GM23338 (cell line): ENCODE results near the gene TRIM25. TPM values are rescaled to one million over a fixed set of nuclear protein-coding genes. Genes with fewer than 3 reads are reported as not detected.

ENCODE experiments used
- ATAC-seq: fragments of 200-7000 bp; cut with Tn5 transposase; 3 replicates; pipeline ENCODE4 v1.9.1; 2020
- DNase-seq: peaks from one replicate; pipeline ENCODE4 v3.0.0-alpha.2; 2015; ENCODE audit warnings: low spot score
- H2AFZ ChIP-seq: fragments of 200-600 bp; sonication (generic); 2 replicates; pipeline ENCODE4 v1.8.0; 2016; ENCODE audit warnings: antibody characterized with exemption, mild to moderate bottlenecking, moderate library complexity
- H3F3A ChIP-seq: fragments of 200-600 bp; sonication (generic); replicated peaks from 2 replicates; pipeline ENCODE4 v1.8.0; 2017; ENCODE audit warnings: antibody characterized with exemption, mixed run types, low read depth
- H3K27ac ChIP-seq: fragments of 200-600 bp; sonication (generic); 2 replicates; pipeline ENCODE4 v1.6.1; 2016; ENCODE audit warnings: low read depth
- H3K27me3 ChIP-seq: fragments of 200-600 bp; sonication (generic); 2 replicates; pipeline ENCODE4 v1.8.0; 2016; ENCODE audit warnings: mild to moderate bottlenecking, mixed run types, moderate library complexity; ENCODE audit not compliant: insufficient read depth
- H3K36me3 ChIP-seq: fragments of 200-600 bp; sonication (generic); 2 replicates; pipeline ENCODE4 v1.8.0; 2016; ENCODE audit warnings: mild to moderate bottlenecking; ENCODE audit not compliant: insufficient read depth
- H3K4me1 ChIP-seq: fragments of 200-600 bp; sonication (generic); 2 replicates; pipeline ENCODE4 v1.8.0; 2016; ENCODE audit warnings: mild to moderate bottlenecking, moderate library complexity; ENCODE audit not compliant: insufficient read depth
- H3K4me2 ChIP-seq: fragments of 200-600 bp; sonication (generic); 2 replicates; pipeline ENCODE4 v1.7.1; 2017; ENCODE audit warnings: mixed run types
- H3K4me3 ChIP-seq: fragments of 200-600 bp; sonication (generic); 2 replicates; pipeline ENCODE4 v1.6.1; 2016; ENCODE audit warnings: mixed run types
- H3K79me2 ChIP-seq: fragments of 200-600 bp; sonication (generic); replicated peaks from 2 replicates; pipeline ENCODE4 v1.8.0; 2017; ENCODE audit warnings: mild to moderate bottlenecking; ENCODE audit not compliant: insufficient read depth
- H3K9me2 ChIP-seq: fragments of 200-600 bp; sonication (generic); 2 replicates; pipeline ENCODE4 v1.8.0; 2017; ENCODE audit not compliant: insufficient read depth
- H4K20me1 ChIP-seq: fragments of 200-600 bp; sonication (generic); replicated peaks from 2 replicates; pipeline ENCODE4 v1.8.0; 2017; ENCODE audit warnings: mild to moderate bottlenecking; ENCODE audit not compliant: insufficient read depth
- H3K27ac Mint-ChIP-seq: 2 replicates; pipeline ENCODE4 v1.8.0; 2020; ENCODE audit warnings: inconsistent platforms, mild to moderate bottlenecking, moderate library complexity, mixed read lengths
- H3K27me3 Mint-ChIP-seq: 3 replicates; pipeline ENCODE4 v1.8.0; 2022; ENCODE audit warnings: low read depth, mild to moderate bottlenecking, moderate library complexity, mixed read lengths, inconsistent platforms; ENCODE audit not compliant: insufficient read depth, poor library complexity
- H3K36me3 Mint-ChIP-seq: 3 replicates; pipeline ENCODE4 v1.8.0; 2021; ENCODE audit warnings: low read depth, mild to moderate bottlenecking, inconsistent platforms, moderate library complexity, mixed read lengths
- H3K4me1 Mint-ChIP-seq: 3 replicates; pipeline ENCODE4 v1.8.0; 2020; ENCODE audit warnings: mild to moderate bottlenecking, inconsistent platforms, mixed read lengths
- H3K4me3 Mint-ChIP-seq: 3 replicates; pipeline ENCODE4 v1.8.0; 2021; ENCODE audit warnings: moderate library complexity, mild to moderate bottlenecking, inconsistent platforms, mixed read lengths
- H3K9me3 Mint-ChIP-seq: 3 replicates; pipeline ENCODE4 v1.8.0; 2020; ENCODE audit warnings: moderate library complexity, mild to moderate bottlenecking, inconsistent platforms, mixed read lengths
- EZH2 ChIP-seq: fragments of 200-600 bp; sonication (generic); IDR thresholded peaks from one replicate; pipeline ENCODE4 v1.8.0; 2017; ENCODE audit warnings: antibody characterized with exemption, mild to moderate bottlenecking, low read depth; ENCODE audit not compliant: unreplicated experiment
- EZH2phosphoT487 ChIP-seq: fragments of 200-600 bp; sonication (generic); IDR thresholded peaks from one replicate; pipeline ENCODE4 v1.8.1; 2018; ENCODE audit warnings: antibody characterized with exemption; ENCODE audit not compliant: unreplicated experiment
- JUNB ChIP-seq: IDR thresholded peaks from one replicate; pipeline ENCODE4 v1.6.1; 2016; ENCODE audit warnings: antibody characterized with exemption; ENCODE audit not compliant: unreplicated experiment
- NANOG ChIP-seq: IDR thresholded peaks from 2 replicates; pipeline ENCODE4 v1.6.1; 2016; ENCODE audit warnings: antibody characterized with exemption, borderline replicate concordance
- STAT1 ChIP-seq: IDR thresholded peaks from one replicate; pipeline ENCODE4 v1.6.1; 2016; ENCODE audit warnings: antibody characterized with exemption; ENCODE audit not compliant: unreplicated experiment
- ZNF114 ChIP-seq: fragments of 250-450 bp; sonication (Bioruptor Pico); IDR thresholded peaks from 2 replicates; pipeline ENCODE4 v1.5.0; 2020; ENCODE audit warnings: mild to moderate bottlenecking, moderate library complexity
- ZNF331 ChIP-seq: fragments of 250-450 bp; sonication (Bioruptor Pico); IDR thresholded peaks from 2 replicates; pipeline ENCODE4 v1.5.0; 2020; ENCODE audit warnings: low read depth, mild to moderate bottlenecking, moderate library complexity
- polyA plus RNA-seq: library from polyadenylated mRNA; unstranded; fragments of >200 nt; fragmentation: Nextera tagmentation; extraction: Ambion mirVana; gene quantifications from 2 replicates; pipeline ENCODE4 v1.2.1, GENCODE V29; 2016
- total RNA-seq: library from RNA; depleted of rRNA; stranded (reverse); fragments of >200 nt; shearing (Covaris generic); gene quantifications from 2 replicates; pipeline ENCODE4 v1.2.3, GENCODE V29; 2014
- TF ChIP-seq, protein P1 (sequence below): IDR thresholded peaks from 2 replicates; pipeline ENCODE4 v1.6.1; 2016; ENCODE audit warnings: antibody characterized with exemption
- TF ChIP-seq, protein P2 (sequence below), 2 experiments: fragments of 200-600 bp in 1 of 2; sonication (generic) in 1 of 2; conservative IDR thresholded peaks; 2 replicates each; pipeline versions ENCODE4 v1.5.1 to v1.6.1; 2016 to 2017; ENCODE audit warnings: antibody characterized with exemption in 2 of 2, low read depth in 2 of 2, mild to moderate bottlenecking in 2 of 2, moderate library complexity in 1 of 2
- TF ChIP-seq, protein P3 (sequence below): IDR thresholded peaks from one replicate; pipeline ENCODE4 v1.6.1; 2018; ENCODE audit warnings: antibody characterized with exemption; ENCODE audit not compliant: unreplicated experiment

The TRIM25 gene
- total and polyA plus RNA-seq, 2 experiments from 2014 or later = 19.6 to 36.2 TPM

DNA sequence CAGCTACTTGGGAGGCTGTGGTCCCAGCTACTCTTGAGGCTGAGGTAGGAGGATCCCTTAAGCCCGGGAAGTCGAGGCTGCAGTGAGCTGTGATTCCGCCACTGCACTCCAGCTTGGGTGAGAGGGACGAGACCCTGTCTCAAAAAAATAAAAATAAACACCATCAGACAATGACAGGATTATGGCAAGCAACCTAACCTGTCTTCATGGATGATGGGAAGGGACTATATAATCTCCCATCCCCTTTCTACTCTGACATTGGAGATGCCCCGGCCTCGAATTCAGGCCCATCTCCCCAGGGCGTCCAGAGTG lies 893 bp downstream of the TRIM25 start:
- TF ChIP-seq, protein P1, sequence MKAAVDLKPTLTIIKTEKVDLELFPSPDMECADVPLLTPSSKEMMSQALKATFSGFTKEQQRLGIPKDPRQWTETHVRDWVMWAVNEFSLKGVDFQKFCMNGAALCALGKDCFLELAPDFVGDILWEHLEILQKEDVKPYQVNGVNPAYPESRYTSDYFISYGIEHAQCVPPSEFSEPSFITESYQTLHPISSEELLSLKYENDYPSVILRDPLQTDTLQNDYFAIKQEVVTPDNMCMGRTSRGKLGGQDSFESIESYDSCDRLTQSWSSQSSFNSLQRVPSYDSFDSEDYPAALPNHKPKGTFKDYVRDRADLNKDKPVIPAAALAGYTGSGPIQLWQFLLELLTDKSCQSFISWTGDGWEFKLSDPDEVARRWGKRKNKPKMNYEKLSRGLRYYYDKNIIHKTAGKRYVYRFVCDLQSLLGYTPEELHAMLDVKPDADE = no peak
- no peak for TF ChIP-seq EZH2phosphoT487
- TF ChIP-seq, protein P2, sequence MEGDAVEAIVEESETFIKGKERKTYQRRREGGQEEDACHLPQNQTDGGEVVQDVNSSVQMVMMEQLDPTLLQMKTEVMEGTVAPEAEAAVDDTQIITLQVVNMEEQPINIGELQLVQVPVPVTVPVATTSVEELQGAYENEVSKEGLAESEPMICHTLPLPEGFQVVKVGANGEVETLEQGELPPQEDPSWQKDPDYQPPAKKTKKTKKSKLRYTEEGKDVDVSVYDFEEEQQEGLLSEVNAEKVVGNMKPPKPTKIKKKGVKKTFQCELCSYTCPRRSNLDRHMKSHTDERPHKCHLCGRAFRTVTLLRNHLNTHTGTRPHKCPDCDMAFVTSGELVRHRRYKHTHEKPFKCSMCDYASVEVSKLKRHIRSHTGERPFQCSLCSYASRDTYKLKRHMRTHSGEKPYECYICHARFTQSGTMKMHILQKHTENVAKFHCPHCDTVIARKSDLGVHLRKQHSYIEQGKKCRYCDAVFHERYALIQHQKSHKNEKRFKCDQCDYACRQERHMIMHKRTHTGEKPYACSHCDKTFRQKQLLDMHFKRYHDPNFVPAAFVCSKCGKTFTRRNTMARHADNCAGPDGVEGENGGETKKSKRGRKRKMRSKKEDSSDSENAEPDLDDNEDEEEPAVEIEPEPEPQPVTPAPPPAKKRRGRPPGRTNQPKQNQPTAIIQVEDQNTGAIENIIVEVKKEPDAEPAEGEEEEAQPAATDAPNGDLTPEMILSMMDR (conservative IDR thresholded peaks at IDR 0.05; ENCODE audit: low read depth in 2 of 2) = no peak
- no peak for TF ChIP-seq NANOG
- TF ChIP-seq EZH2 = no peak
- no peak for TF ChIP-seq ZNF331 (CRISPR knock-in tag)
- no peak for TF ChIP-seq ZNF114
- H3K4me3 ChIP-seq = peak overlapping the region; percentile 60
- peaks cover 30% of the 10 kb centered on the region for H3K27me3 Mint-ChIP-seq
- peaks cover 30% of the 10 kb centered on the region for H3K27me3 ChIP-seq
- DNase-seq = no peak
- peak overlapping the region; percentile 82 for H3K4me3 Mint-ChIP-seq
- H3K36me3 ChIP-seq = no peaks in the 10 kb centered on the region; the same call in 1 of the 2 replicates
- no peak for ATAC-seq
- H3K27ac ChIP-seq = no peak overlapping the region
- peaks cover 29% of the 10 kb centered on the region for H3K79me2 ChIP-seq
- peak overlapping the region; percentile 84; the same call in 1 of the 2 replicates for H2AFZ ChIP-seq
- peaks cover 6% of the 10 kb centered on the region; the same call in 1 of the 2 replicates for H4K20me1 ChIP-seq
- no peak overlapping the region for H3K27ac Mint-ChIP-seq
- H3K4me1 ChIP-seq = peaks cover 16% of the 10 kb centered on the region
- H3K9me2 ChIP-seq = no peaks in the 10 kb centered on the region
- no peaks in the 10 kb centered on the region for H3F3A ChIP-seq
- H3K36me3 Mint-ChIP-seq = peaks cover 13% of the 10 kb centered on the region
- H3K4me1 Mint-ChIP-seq = peaks cover 14% of the 10 kb centered on the region
- H3K9me3 Mint-ChIP-seq = no peaks in the 10 kb centered on the region
- H3K4me2 ChIP-seq = peak overlapping the region; percentile 91

DNA sequence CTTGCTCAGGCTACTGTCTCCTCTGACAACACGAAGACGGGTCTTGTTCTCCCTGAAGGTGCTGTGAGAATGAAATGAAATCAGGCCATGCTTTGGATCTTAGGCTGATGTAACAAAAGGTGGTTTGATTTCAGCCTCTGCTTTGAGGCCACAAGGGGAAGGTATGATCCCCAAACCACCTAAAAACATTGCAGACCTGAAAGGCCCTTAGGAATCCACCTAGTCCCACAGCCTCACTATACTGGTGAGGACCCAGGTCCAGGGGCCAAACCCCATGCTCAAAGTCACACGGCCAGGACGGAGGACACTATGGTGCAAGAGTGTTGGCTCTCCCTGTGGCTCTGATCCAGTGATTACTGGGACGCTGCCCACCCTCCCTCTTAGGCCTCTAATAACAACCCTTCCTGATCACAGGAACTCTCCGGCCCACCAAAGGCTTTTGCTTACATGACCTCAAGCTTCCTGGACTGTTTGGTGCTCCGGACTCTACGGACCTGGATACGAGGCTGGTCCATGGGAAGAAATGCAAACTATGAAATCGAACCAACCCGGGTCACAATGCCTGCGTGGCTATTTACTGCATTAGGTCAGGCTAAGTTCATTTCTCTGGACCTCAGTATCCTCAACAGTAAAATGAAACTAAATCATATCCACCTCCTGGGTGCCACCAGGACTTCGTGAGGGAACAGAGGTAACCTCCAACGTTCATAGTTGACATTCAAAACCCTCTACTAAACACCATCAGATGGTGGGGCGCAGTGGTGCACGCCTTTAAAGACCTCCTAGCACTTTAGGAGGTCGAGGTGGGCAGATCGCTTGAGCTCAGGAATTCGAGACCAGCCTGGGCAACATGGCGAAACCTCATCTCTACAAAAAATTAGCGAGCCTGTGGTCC lies 1.5 kb downstream of the TRIM25 start:
- H2AFZ ChIP-seq = no peak overlapping the region
- peak overlapping the region; percentile 91 for H3K4me2 ChIP-seq
- H3K36me3 ChIP-seq = peaks cover 4% of the 10 kb centered on the region; the same call in 1 of the 2 replicates
- Mint-ChIP-seq H3K27me3 (peaks cover 30% of the 10 kb centered on the region), H3K27ac (no peak overlapping the region), H3K36me3 (peaks cover 17% of the 10 kb centered on the region), H3K4me1 (peaks cover 14% of the 10 kb centered on the region), H3K4me3 (peak overlapping the region; percentile 82), H3K9me3 (no peaks in the 10 kb centered on the region)
- no peaks in the 10 kb centered on the region for H3K9me2 ChIP-seq
- peaks cover 6% of the 10 kb centered on the region; the same call in 1 of the 2 replicates for H4K20me1 ChIP-seq
- peaks cover 16% of the 10 kb centered on the region for H3K4me1 ChIP-seq
- no peak for ATAC-seq
- peaks cover 29% of the 10 kb centered on the region for H3K79me2 ChIP-seq
- no peak overlapping the region for H3K27ac ChIP-seq
- DNase-seq = no peak
- peaks cover 30% of the 10 kb centered on the region for H3K27me3 ChIP-seq
- peak overlapping the region; percentile 60 for H3K4me3 ChIP-seq
- no peaks in the 10 kb centered on the region for H3F3A ChIP-seq
- TF ChIP-seq EZH2 (no peak), ZNF114 (no peak), STAT1 (no peak), NANOG (no peak), JUNB (no peak), EZH2phosphoT487 (no peak)
- TF ChIP-seq, protein P3, sequence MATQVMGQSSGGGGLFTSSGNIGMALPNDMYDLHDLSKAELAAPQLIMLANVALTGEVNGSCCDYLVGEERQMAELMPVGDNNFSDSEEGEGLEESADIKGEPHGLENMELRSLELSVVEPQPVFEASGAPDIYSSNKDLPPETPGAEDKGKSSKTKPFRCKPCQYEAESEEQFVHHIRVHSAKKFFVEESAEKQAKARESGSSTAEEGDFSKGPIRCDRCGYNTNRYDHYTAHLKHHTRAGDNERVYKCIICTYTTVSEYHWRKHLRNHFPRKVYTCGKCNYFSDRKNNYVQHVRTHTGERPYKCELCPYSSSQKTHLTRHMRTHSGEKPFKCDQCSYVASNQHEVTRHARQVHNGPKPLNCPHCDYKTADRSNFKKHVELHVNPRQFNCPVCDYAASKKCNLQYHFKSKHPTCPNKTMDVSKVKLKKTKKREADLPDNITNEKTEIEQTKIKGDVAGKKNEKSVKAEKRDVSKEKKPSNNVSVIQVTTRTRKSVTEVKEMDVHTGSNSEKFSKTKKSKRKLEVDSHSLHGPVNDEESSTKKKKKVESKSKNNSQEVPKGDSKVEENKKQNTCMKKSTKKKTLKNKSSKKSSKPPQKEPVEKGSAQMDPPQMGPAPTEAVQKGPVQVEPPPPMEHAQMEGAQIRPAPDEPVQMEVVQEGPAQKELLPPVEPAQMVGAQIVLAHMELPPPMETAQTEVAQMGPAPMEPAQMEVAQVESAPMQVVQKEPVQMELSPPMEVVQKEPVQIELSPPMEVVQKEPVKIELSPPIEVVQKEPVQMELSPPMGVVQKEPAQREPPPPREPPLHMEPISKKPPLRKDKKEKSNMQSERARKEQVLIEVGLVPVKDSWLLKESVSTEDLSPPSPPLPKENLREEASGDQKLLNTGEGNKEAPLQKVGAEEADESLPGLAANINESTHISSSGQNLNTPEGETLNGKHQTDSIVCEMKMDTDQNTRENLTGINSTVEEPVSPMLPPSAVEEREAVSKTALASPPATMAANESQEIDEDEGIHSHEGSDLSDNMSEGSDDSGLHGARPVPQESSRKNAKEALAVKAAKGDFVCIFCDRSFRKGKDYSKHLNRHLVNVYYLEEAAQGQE = no peak
- TF ChIP-seq, protein P1 = no peak
- TF ChIP-seq, protein P2 (conservative IDR thresholded peaks at IDR 0.05; ENCODE audit: low read depth in 2 of 2) = no peak
